Fibroblast of pulmonary artery (primary cell): ENCODE results near the gene PROSER1.
A peak's percentile ranks its signal among the peaks of the same experiment; 100 is the strongest.

ENCODE experiments used
- DNase-seq: peaks from one replicate; pipeline ENCODE4 v3.0.0-alpha.2; 2010; ENCODE audit warnings: low read depth
- H3K4me3 ChIP-seq: replicated peaks from 2 replicates; pipeline ENCODE4 v1.5.1; 2011; ENCODE audit warnings: low read depth, mild to moderate bottlenecking, control low read depth, low read length, moderate library complexity
- CTCF ChIP-seq: IDR thresholded peaks from 2 replicates; pipeline ENCODE4 v1.5.1; 2011; ENCODE audit warnings: mild to moderate bottlenecking, control low read depth, low read length, inconsistent platforms; ENCODE audit errors: missing control alignments

Gene PROSER1

GRCh38 chr13:38981096-38981495 is 56.8 kb downstream of the PROSER1 start:
- no peak overlapping the region for H3K4me3 ChIP-seq
- TF ChIP-seq CTCF: no peak
- no peak for DNase-seq

GRCh38 chr13:38980750-38981078 is 57.2 kb downstream of the PROSER1 start:
- no peak for TF ChIP-seq CTCF
- no peak for DNase-seq

GRCh38 chr13:38979891-38980749 is 57.8 kb downstream of the PROSER1 start:
- TF ChIP-seq CTCF: no peak
- peak; percentile 11 for DNase-seq
- H3K4me3 ChIP-seq: no peak overlapping the region

More at GRCh38 chr13:38980750-38981078, 57.2 kb downstream of the PROSER1 start:
- no peak overlapping the region for H3K4me3 ChIP-seq

- H3K4me3 ChIP-seq: no peak overlapping the region
- TF ChIP-seq CTCF: no peak
- DNase-seq: no peak
Measured at GRCh38 chr13:38970380-38971051, 67.4 kb downstream of the PROSER1 start.

- DNase-seq: no peak
- H3K4me3 ChIP-seq: no peak overlapping the region
- no peak for TF ChIP-seq CTCF
Measured at GRCh38 chr13:38969187-38969586, 68.7 kb downstream of the PROSER1 start.

GRCh38 chr13:38967446-38967845 is 70.4 kb downstream of the PROSER1 start:
- TF ChIP-seq CTCF: no peak
- H3K4me3 ChIP-seq: no peak overlapping the region
- no peak for DNase-seq
